SK-N-SH (cell line): Measurements from ENCODE around the gene SPRR1A. TPM values are rescaled to one million over a fixed set of nuclear protein-coding genes. Genes with fewer than 3 reads are reported as not detected.

ENCODE experiments used
- CTCF ChIA-PET: fragments of 300-600, 350-600 bp; formaldehyde crosslinking; extraction: SDS; loops from one replicate; lab custom pipeline; 2021; lab: Yijun Ruan, JAX
- POLR2A ChIA-PET: fragments of 350-600 bp; sonication (Branson Sonifier 250); formaldehyde crosslinking; extraction: SDS; loops from one replicate; lab custom pipeline; 2020; ENCODE audit warnings: antibody characterized with exemption, inconsistent platforms; lab: Yijun Ruan, JAX
- DNase-seq: peaks from one replicate; pipeline ENCODE4 v3.0.0; 2012
- H2AFZ ChIP-seq: fragments of 200-600 bp; sonication (generic); 2 replicates; pipeline ENCODE4 v1.8.1; 2016; ENCODE audit warnings: antibody characterized with exemption, mild to moderate bottlenecking, low read depth
- H3F3A ChIP-seq: fragments of 200-600 bp; sonication (generic); replicated peaks from 2 replicates; pipeline ENCODE3; 2016; ENCODE audit warnings: antibody characterized with exemption, mild to moderate bottlenecking; ENCODE audit not compliant: insufficient read depth
- H3K27ac ChIP-seq, 2 experiments: fragments of 200-500 bp in 1 of 2; fragments of 200-600 bp in 1 of 2; sonication (Bioruptor generic) in 1 of 2; sonication (generic), shearing (Covaris generic) in 1 of 2; 2 replicates each; pipeline versions ENCODE4 v1.5.1 to v1.6.1; 2014 to 2016; ENCODE audit warnings: low read depth in 2 of 2, inconsistent platforms in 1 of 2, low read length in 1 of 2, mild to moderate bottlenecking in 1 of 2, mixed read lengths in 1 of 2
- H3K27me3 ChIP-seq: fragments of 200-600 bp; sonication (generic), shearing (Covaris generic); 2 replicates; pipeline ENCODE4 v1.6.1; 2016; ENCODE audit warnings: mixed run types; ENCODE audit not compliant: insufficient read depth
- H3K36me3 ChIP-seq, 2 experiments: fragments of 200-500 bp in 1 of 2; fragments of 200-600 bp in 1 of 2; sonication (Bioruptor generic) in 1 of 2; sonication (generic) in 1 of 2; replicated peaks in 1 of 2; 2 replicates each; pipeline versions ENCODE3 to v1.5.1; 2014 to 2016; ENCODE audit warnings: low read length in 1 of 2, mild to moderate bottlenecking in 1 of 2; ENCODE audit not compliant: insufficient read depth in 2 of 2, control insufficient read depth in 1 of 2
- H3K4me1 ChIP-seq, 2 experiments: fragments of 200-500 bp in 1 of 2; fragments of 200-600 bp in 1 of 2; sonication (Bioruptor generic) in 1 of 2; sonication (generic), shearing (Covaris generic) in 1 of 2; 2 replicates each; pipeline versions ENCODE4 v1.5.1 to v1.6.1; 2014 to 2016; ENCODE audit warnings: low read depth in 1 of 2, low read length in 1 of 2, mixed run types in 1 of 2; ENCODE audit not compliant: insufficient read depth in 2 of 2, control insufficient read depth in 1 of 2
- H3K4me2 ChIP-seq: fragments of 200-600 bp; sonication (generic), shearing (Covaris generic); 2 replicates; pipeline ENCODE4 v1.6.1; 2017; ENCODE audit warnings: mixed run types
- H3K4me3 ChIP-seq, 2 experiments: fragments of 200-500 bp in 1 of 2; fragments of 200-600 bp in 1 of 2; sonication (Bioruptor generic) in 1 of 2; sonication (generic), shearing (Covaris generic) in 1 of 2; 2 replicates each; pipeline versions ENCODE4 v1.5.1 to v1.8.1; 2014 to 2016; ENCODE audit warnings: low read depth in 2 of 2, inconsistent platforms in 1 of 2, low read length in 1 of 2, mild to moderate bottlenecking in 1 of 2, mixed read lengths in 1 of 2, moderate library complexity in 1 of 2
- H3K79me2 ChIP-seq: fragments of 200-600 bp; sonication (generic); 2 replicates; pipeline ENCODE4 v1.8.1; 2017; ENCODE audit warnings: mild to moderate bottlenecking; ENCODE audit not compliant: insufficient read depth
- H3K9ac ChIP-seq: fragments of 200-600 bp; sonication (generic); 2 replicates; pipeline ENCODE4 v1.6.1; 2017; ENCODE audit warnings: mixed run types
- H3K9me2 ChIP-seq: fragments of 200-600 bp; sonication (generic); 2 replicates; pipeline ENCODE4 v1.6.1; 2017; ENCODE audit warnings: mixed run types
- H3K9me3 ChIP-seq: fragments of 200-600 bp; sonication (generic); 2 replicates; pipeline ENCODE4 v1.6.1; 2017; ENCODE audit warnings: mixed run types, mild to moderate bottlenecking, moderate library complexity
- H4K20me1 ChIP-seq: fragments of 200-600 bp; sonication (generic); 2 replicates; pipeline ENCODE4 v1.6.1; 2017; ENCODE audit warnings: mild to moderate bottlenecking, mixed run types; ENCODE audit not compliant: insufficient read depth
- CHD2 ChIP-seq: fragments of 150-350 bp; IDR thresholded peaks from 2 replicates; pipeline ENCODE4 v1.6.1; 2018; ENCODE audit warnings: low read length; ENCODE audit not compliant: partially characterized antibody
- CTCF ChIP-seq: fragments of 200-600 bp; sonication (generic); IDR thresholded peaks from 2 replicates; pipeline ENCODE4 v1.6.1; 2017; ENCODE audit warnings: antibody characterized with exemption, mild to moderate bottlenecking, moderate library complexity
- ELF1 ChIP-seq: IDR thresholded peaks from 2 replicates; pipeline ENCODE4 v1.4.0; 2012
- FOXM1 ChIP-seq: IDR thresholded peaks from 2 replicates; pipeline ENCODE4 v1.4.0; 2012; ENCODE audit warnings: low read depth, mild to moderate bottlenecking
- GABPA ChIP-seq: IDR thresholded peaks from 2 replicates; pipeline ENCODE4 v1.4.0; 2012; ENCODE audit warnings: low read depth, mild to moderate bottlenecking
- GATA2 ChIP-seq: sonication (generic); formaldehyde crosslinking; IDR thresholded peaks from 2 replicates; pipeline ENCODE4 v1.5.0; 2020; ENCODE audit warnings: mild to moderate bottlenecking, missing genetic modification reagents
- IRF3 ChIP-seq: fragments of 150-350 bp; IDR thresholded peaks from 2 replicates; pipeline ENCODE4 v1.6.1; 2016; ENCODE audit warnings: mild to moderate bottlenecking, low read depth, low read length
- JUND ChIP-seq: IDR thresholded peaks from 2 replicates; pipeline ENCODE4 v1.4.0; 2012
- MEF2A ChIP-seq: IDR thresholded peaks from 2 replicates; pipeline ENCODE4 v1.4.0; 2012; ENCODE audit warnings: low read depth, borderline replicate concordance
- NFIC ChIP-seq: IDR thresholded peaks from 2 replicates; pipeline ENCODE4 v1.4.0; 2012; ENCODE audit warnings: borderline replicate concordance
- NRF1 ChIP-seq: IDR thresholded peaks from 2 replicates; pipeline ENCODE4 v1.6.1; 2012; ENCODE audit warnings: low read depth, mild to moderate bottlenecking, low read length
- POLR2AphosphoS5 ChIP-seq: IDR thresholded peaks from 2 replicates; pipeline ENCODE4 v1.6.1; 2012; ENCODE audit warnings: low read depth, low read length
- RAD21 ChIP-seq: IDR thresholded peaks from 2 replicates; pipeline ENCODE4 v1.6.1; 2012; ENCODE audit warnings: mild to moderate bottlenecking, low read length
- RCOR1 ChIP-seq: fragments of 150-350 bp; IDR thresholded peaks from 2 replicates; pipeline ENCODE4 v1.6.1; 2017; ENCODE audit warnings: antibody characterized with exemption, low read length
- REST ChIP-seq: IDR thresholded peaks from 2 replicates; pipeline ENCODE4 v1.6.1; 2012; ENCODE audit warnings: mild to moderate bottlenecking, low read depth, low read length, moderate library complexity
- RXRA ChIP-seq: IDR thresholded peaks from 2 replicates; pipeline ENCODE4 v1.4.0; 2012; ENCODE audit warnings: low read depth, mild to moderate bottlenecking, borderline replicate concordance
- TCF12 ChIP-seq: IDR thresholded peaks from 2 replicates; pipeline ENCODE4 v1.4.0; 2012
- USF1 ChIP-seq: IDR thresholded peaks from 2 replicates; pipeline ENCODE4 v1.4.0; 2012; ENCODE audit warnings: low read depth, borderline replicate concordance
- USF2 ChIP-seq: fragments of 150-350 bp; IDR thresholded peaks from 2 replicates; pipeline ENCODE4 v1.6.1; 2017; ENCODE audit warnings: antibody characterized with exemption, low read length, low read depth, borderline replicate concordance
- WGBS: methylation state at CpG from one replicate; pipeline ENCODE4 v1.1.6; 2017; ENCODE audit warnings: low lambda C conversion rate; 5-methylcytosine and 5-hydroxymethylcytosine counted together
- polyA plus RNA-seq, 3 experiments: library from polyadenylated mRNA; depleted of rRNA; stranded (reverse); fragments of >200 nt; gene quantifications; 2 replicates each; pipeline ENCODE4 v1.2.3, GENCODE V29; 2012
- TF ChIP-seq, protein P1 (sequence below): IDR thresholded peaks from 2 replicates; pipeline ENCODE4; 2012

Gene SPRR1A
- polyA plus RNA-seq, 1 of the 3 experiments (the other 2 are of a cell fraction), result not detected

DNA sequence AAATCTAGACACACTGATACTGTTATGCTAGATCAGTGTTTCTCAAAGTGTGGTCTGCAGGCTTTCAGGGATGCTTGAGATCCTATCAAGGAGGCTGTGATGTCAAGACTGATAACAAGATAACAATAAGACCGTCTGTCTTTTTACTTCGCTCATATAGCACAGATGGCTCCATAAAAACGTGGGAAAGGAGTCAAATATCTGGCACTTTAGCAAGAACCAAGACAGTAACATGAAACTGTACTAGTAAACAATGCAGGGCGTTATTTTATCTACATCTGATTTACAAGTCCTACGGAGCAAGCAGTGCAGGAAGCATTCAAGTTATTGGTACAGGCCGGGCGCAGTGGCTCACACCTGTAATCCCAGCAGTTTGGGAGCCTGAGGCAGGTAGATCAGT lies 14.0 kb downstream of the SPRR1A start:
- CTCF ChIA-PET, result no interaction called here
- POLR2A ChIA-PET, result no interaction called here
- Histone ChIP-seq H4K20me1 (no peaks in the 10 kb centered on the region), H3K9me2 (no peaks in the 10 kb centered on the region), H2AFZ (no peak overlapping the region), H3K36me3 (no peaks in the 10 kb centered on the region), H3K4me3 (no peak overlapping the region), H3K27me3 (peaks cover 4% of the 10 kb centered on the region; the same call in 1 of the 2 replicates), H3K4me2 (no peak overlapping the region), H3K4me1 (no peaks in the 10 kb centered on the region), H3F3A (no peaks in the 10 kb centered on the region), H3K27ac (no peak overlapping the region), H3K9ac (no peak overlapping the region), H3K9me3 (no peaks in the 10 kb centered on the region), H3K79me2 (no peaks in the 10 kb centered on the region)
- TF ChIP-seq REST, result no peak
- TF ChIP-seq, protein P1, sequence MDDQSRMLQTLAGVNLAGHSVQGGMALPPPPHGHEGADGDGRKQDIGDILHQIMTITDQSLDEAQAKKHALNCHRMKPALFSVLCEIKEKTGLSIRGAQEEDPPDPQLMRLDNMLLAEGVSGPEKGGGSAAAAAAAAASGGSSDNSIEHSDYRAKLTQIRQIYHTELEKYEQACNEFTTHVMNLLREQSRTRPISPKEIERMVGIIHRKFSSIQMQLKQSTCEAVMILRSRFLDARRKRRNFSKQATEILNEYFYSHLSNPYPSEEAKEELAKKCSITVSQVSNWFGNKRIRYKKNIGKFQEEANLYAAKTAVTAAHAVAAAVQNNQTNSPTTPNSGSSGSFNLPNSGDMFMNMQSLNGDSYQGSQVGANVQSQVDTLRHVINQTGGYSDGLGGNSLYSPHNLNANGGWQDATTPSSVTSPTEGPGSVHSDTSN, result no peak
- TF ChIP-seq GATA2 (CRISPR knock-in tag), result no peak
- no peak for TF ChIP-seq USF2
- no peak for TF ChIP-seq MEF2A
- no peak for TF ChIP-seq ELF1
- TF ChIP-seq CHD2, result no peak
- TF ChIP-seq IRF3, result no peak
- no peak for TF ChIP-seq FOXM1
- TF ChIP-seq CTCF, result no peak
- TF ChIP-seq GABPA, result no peak
- no peak for TF ChIP-seq TCF12
- no peak for TF ChIP-seq NFIC
- no peak for TF ChIP-seq JUND
- TF ChIP-seq USF1, result no peak
- no peak for TF ChIP-seq NRF1
- no peak for TF ChIP-seq RAD21
- no peak for TF ChIP-seq POLR2AphosphoS5
- no peak for TF ChIP-seq RXRA
- no peak for TF ChIP-seq RCOR1
- WGBS, result 4% methylated on average over 7 of the region's 7 CpGs
- DNase-seq, result no peak
